Measurements from ENCODE around the gene BPIFB2.

The BPIFB2 gene

DNA sequence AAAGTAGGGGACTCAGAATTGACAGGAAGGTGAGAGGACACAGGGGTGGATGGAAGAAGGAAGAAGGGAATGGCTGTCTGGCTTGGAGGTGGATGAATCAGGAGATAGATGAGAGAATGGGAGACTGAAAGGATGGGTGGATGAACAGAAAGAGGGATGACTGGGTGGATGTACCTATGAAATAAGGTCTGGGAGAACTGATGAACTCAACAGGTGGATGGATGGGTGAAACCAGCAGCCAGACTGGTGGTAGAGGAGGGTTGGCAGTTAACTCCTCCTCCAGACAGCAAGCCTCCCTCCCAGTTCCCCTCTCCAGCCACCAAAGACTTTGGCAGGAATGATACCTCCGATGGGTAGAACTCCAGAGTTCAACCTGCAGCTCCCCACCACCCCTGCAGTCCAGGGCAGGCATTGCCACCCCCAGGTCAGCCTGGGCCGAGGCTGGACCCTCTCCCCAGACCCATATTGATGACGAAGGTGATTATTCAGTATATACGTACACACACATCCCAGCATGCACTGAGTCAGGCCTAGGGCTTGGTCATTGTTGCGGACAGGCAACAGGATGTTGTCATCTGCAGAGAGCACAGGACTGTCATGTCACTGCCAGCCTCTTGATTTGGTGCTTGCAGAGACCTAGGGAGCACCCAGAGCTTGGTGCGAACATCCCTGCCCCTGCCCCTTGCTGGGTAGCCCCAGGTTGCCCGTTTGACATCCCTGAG, 5.3 kb upstream of the BPIFB2 start:
- H3K27ac Mint-ChIP-seq = peak overlapping the region; percentile 17
- no peak for DNase-seq (ENCODE audit: low spot score)
- H3K36me3 Mint-ChIP-seq (ENCODE audit: low read depth) = no peaks in the 10 kb centered on the region
- peaks cover 11% of the 10 kb centered on the region for H3K4me1 Mint-ChIP-seq (ENCODE audit: low read depth)
- H3K27me3 Mint-ChIP-seq (ENCODE audit: low read depth) = no peaks in the 10 kb centered on the region
- H3K9me3 Mint-ChIP-seq = peaks cover 5% of the 10 kb centered on the region
- H3K4me3 Mint-ChIP-seq = no peak overlapping the region

DNA sequence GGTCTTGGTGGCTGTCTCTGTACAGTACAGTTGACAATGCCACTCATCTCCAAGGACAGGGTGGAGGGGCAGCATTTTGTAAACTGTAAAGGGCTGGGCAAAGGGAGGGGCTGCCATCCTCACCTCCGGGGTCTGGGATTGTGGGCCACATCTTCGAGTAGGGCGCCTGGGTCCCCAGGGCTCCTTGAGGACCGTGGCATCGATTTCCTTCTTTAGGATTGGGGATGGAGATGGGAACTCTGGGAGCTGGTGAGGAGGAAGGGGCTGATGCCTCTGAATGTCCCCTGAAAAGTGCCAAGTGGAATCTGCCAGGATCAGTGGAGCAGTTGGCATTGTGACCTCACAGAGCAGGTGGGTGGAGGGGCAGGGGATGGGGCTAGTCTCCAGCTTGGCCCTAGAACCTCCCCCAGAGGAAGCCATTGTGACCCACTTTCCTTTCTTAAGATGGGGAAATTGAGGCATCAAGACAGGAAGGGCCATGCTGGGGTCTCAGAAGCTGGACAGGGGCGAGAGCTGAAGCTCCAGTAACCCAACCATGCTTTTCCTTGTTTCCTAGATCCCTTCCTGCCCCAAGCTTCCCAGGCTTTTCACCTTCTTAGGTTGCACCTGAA, 3.3 kb upstream of the BPIFB2 start, which contains the start of gene SUN5:
Gene SUN5 (minus strand): TSS at position 293 of the 611 bp plus-strand sequence. CDS start 93 bp downstream, at position 200.
- H3K4me1 Mint-ChIP-seq (ENCODE audit: low read depth) = peaks cover 6% of the 10 kb centered on the region
- H3K36me3 Mint-ChIP-seq (ENCODE audit: low read depth) = no peaks in the 10 kb centered on the region
- H3K27me3 Mint-ChIP-seq (ENCODE audit: low read depth) = no peaks in the 10 kb centered on the region
- H3K27ac Mint-ChIP-seq = no peak within 1 kb of the TSS
- peaks cover 5% of the 10 kb centered on the region for H3K9me3 Mint-ChIP-seq
- no peak for DNase-seq (ENCODE audit: low spot score)
- H3K4me3 Mint-ChIP-seq = no peak within 1 kb of the TSS

DNA sequence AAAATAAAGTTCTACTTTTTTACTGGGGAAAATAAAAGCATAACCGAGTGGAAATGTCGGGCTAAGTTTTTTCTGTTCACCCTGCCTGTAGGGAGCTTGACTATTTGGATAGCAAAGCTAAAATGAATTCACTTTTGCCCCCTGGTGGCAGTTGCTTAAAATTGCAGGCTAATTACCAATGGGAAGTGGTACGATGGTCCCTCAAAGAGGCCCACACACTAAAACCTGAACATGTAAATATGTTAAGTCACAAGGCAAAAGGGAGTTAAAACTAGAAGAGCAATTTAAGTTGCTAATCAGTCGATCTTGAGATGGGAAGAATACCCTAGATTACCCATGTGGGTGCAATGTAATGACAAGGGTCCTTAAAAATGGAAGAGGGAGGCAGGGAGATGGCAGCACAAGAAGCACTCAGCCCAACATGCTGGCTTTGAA, 2.4 kb upstream of the BPIFB2 start:
- DNase-seq (ENCODE audit: low spot score) = no peak
- peaks cover 6% of the 10 kb centered on the region for H3K4me1 Mint-ChIP-seq (ENCODE audit: low read depth)

DNA sequence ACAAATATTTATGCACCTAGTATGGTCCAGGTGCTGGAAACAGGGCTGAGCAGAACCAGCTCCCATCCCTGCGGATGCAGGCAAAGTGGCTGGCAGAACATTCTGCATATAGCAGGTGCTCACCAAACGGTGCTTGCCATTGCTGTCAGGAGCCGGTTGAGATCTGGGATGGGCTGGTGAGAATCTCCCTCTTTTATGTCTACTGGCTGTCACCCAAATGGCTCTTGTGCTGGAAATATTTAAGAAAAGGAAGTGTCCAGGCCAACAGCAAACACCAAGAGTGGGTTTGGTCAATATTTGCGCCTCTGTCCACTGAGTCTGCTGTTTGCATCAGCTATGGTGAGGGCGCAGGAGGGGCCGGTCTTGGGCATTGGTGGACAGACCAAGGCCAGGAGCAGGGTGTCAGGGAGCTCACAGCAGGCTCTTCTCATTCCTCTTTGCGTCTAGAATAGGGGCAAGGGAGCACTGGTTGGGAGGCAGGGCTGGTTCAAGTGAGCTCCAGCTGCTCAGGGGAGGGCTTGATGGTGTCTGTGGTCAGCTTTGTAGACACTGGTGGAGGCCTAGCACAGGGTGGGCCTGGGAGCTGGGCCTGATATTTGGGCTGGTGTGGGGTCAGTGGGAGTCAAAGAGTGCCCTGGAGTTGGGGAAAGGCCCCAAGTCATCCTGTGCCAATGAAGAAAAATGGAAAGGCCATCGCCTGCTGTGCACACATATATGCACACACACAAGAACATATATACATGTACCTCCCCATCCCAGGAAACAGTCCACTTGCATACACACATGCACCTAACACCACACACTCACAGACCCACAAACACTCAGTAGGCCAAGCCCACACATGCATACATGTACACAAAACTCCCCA, 1.4 kb upstream of the BPIFB2 start:
- Mint-ChIP-seq H3K9me3 (peaks cover 5% of the 10 kb centered on the region), H3K27ac (no peak overlapping the region), H3K4me3 (no peak overlapping the region), H3K27me3 (ENCODE audit: low read depth) (no peaks in the 10 kb centered on the region), H3K4me1 (ENCODE audit: low read depth) (peaks cover 6% of the 10 kb centered on the region), H3K36me3 (ENCODE audit: low read depth) (no peaks in the 10 kb centered on the region)
- DNase-seq (ENCODE audit: low spot score) = no peak

More for the DNA sequence above, 2.4 kb upstream of the BPIFB2 start:
- Mint-ChIP-seq H3K27me3 (ENCODE audit: low read depth) (no peaks in the 10 kb centered on the region), H3K36me3 (ENCODE audit: low read depth) (no peaks in the 10 kb centered on the region), H3K9me3 (peaks cover 5% of the 10 kb centered on the region), H3K4me3 (no peak overlapping the region), H3K27ac (no peak overlapping the region)

GRCh38 chr20:33006776-33007375, 628 bp upstream of the BPIFB2 start:
- Mint-ChIP-seq H3K9me3 (peaks cover 5% of the 10 kb centered on the region), H3K36me3 (ENCODE audit: low read depth) (no peaks in the 10 kb centered on the region), H3K27ac (peak overlapping the region; percentile 11), H3K4me3 (no peak overlapping the region), H3K27me3 (ENCODE audit: low read depth) (no peaks in the 10 kb centered on the region), H3K4me1 (ENCODE audit: low read depth) (peaks cover 2% of the 10 kb centered on the region)
- no peak for DNase-seq (ENCODE audit: low spot score)

GRCh38 chr20:33008336-33009213, 1.1 kb downstream of the BPIFB2 start:
- Mint-ChIP-seq H3K9me3 (peaks cover 5% of the 10 kb centered on the region), H3K4me3 (no peak overlapping the region), H3K27me3 (ENCODE audit: low read depth) (no peaks in the 10 kb centered on the region), H3K4me1 (ENCODE audit: low read depth) (no peaks in the 10 kb centered on the region), H3K36me3 (ENCODE audit: low read depth) (no peaks in the 10 kb centered on the region), H3K27ac (no peak overlapping the region)
- DNase-seq (ENCODE audit: low spot score) = no peak

DNA sequence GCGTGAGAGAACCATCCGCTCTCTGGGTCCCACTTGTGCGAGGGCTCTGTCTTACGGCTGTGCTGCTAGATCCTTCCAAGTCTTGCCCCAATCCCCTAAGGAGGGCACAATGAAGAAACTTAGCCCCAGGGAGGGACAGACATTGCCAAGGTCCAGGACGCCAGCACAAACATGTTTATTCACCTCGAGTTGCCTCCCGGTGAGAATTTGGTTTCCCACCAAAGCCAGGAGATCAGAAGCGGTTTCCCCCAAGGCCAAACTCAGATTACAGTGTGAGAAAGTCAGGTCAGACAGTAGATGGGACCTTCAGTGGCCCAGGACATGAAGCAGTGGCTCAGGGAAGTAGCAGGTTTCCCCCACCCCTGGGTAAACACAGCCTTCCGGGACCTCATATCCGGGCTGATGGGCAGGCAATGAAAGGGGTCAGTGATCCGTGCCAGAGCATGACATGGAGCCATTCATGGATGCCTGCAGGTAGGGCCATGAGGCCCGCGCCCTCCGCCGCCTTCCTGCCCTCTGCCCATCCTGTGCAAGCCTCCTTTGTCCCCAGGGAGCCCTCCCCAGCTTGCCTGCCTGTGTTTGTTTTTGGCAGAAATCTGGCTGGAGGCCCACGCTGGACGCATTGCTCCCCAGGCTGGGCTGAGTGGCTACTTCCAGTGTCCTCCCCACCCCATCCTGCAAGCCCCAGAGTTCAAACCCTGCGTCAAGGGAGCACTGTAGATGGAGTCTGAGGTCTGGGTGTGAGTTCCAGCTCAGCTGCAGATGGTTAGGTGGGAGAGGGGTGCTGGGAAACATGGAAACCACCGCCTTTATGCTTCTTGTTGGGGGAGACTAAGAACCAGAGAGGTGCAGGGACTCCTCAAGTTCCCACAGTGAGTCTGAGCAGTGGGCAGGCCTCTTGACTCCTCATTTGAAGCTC, 2.0 kb downstream of the BPIFB2 start:
- Mint-ChIP-seq H3K27me3 (ENCODE audit: low read depth) (no peaks in the 10 kb centered on the region), H3K4me1 (ENCODE audit: low read depth) (no peaks in the 10 kb centered on the region), H3K36me3 (ENCODE audit: low read depth) (no peaks in the 10 kb centered on the region), H3K4me3 (no peak overlapping the region), H3K27ac (no peak overlapping the region), H3K9me3 (peaks cover 5% of the 10 kb centered on the region)
- DNase-seq (ENCODE audit: low spot score) = no peak

GRCh38 chr20:33010133-33010504, 2.6 kb downstream of the BPIFB2 start:
- H3K4me3 Mint-ChIP-seq = no peak overlapping the region
- peaks cover 3% of the 10 kb centered on the region for H3K9me3 Mint-ChIP-seq
- DNase-seq (ENCODE audit: low spot score) = no peak
- no peaks in the 10 kb centered on the region for H3K27me3 Mint-ChIP-seq (ENCODE audit: low read depth)
- H3K4me1 Mint-ChIP-seq (ENCODE audit: low read depth) = no peaks in the 10 kb centered on the region
- H3K27ac Mint-ChIP-seq = no peak overlapping the region
- H3K36me3 Mint-ChIP-seq (ENCODE audit: low read depth) = no peaks in the 10 kb centered on the region

GRCh38 chr20:33010674-33011449, 3.4 kb downstream of the BPIFB2 start:
- no peak for DNase-seq (ENCODE audit: low spot score)
- Mint-ChIP-seq H3K4me1 (ENCODE audit: low read depth) (no peaks in the 10 kb centered on the region), H3K36me3 (ENCODE audit: low read depth) (no peaks in the 10 kb centered on the region), H3K27me3 (ENCODE audit: low read depth) (peaks cover 3% of the 10 kb centered on the region), H3K4me3 (no peak overlapping the region), H3K27ac (no peak overlapping the region), H3K9me3 (no peaks in the 10 kb centered on the region)

GRCh38 chr20:33012327-33013189, 5.1 kb downstream of the BPIFB2 start:
- no peaks in the 10 kb centered on the region for H3K36me3 Mint-ChIP-seq (ENCODE audit: low read depth)
- no peaks in the 10 kb centered on the region for H3K9me3 Mint-ChIP-seq
- H3K27me3 Mint-ChIP-seq (ENCODE audit: low read depth) = peaks cover 8% of the 10 kb centered on the region
- no peak overlapping the region for H3K4me3 Mint-ChIP-seq
- H3K27ac Mint-ChIP-seq = no peak overlapping the region
- no peaks in the 10 kb centered on the region for H3K4me1 Mint-ChIP-seq (ENCODE audit: low read depth)
- no peak for DNase-seq (ENCODE audit: low spot score)

GRCh38 chr20:33013701-33014326, 6.3 kb downstream of the BPIFB2 start:
- DNase-seq (ENCODE audit: low spot score) = no peak
- Mint-ChIP-seq H3K4me1 (ENCODE audit: low read depth) (no peaks in the 10 kb centered on the region), H3K36me3 (ENCODE audit: low read depth) (no peaks in the 10 kb centered on the region), H3K27me3 (ENCODE audit: low read depth) (peaks cover 8% of the 10 kb centered on the region), H3K27ac (no peak overlapping the region), H3K4me3 (no peak overlapping the region), H3K9me3 (no peaks in the 10 kb centered on the region)

All from T-helper 2 cell treated with Interferon-gamma antibody and Interleukin-4, amounts not matched to agents 5 μg/mL and 100 μg/mL, for 36 hours (primary cell).